Retina (tissue), 1 donor: ENCODE measurements around the gene XIRP1.

Experiments used
- DNase-seq: peaks from one replicate; pipeline ENCODE4 v3.0.0-alpha.2; 2016

The XIRP1 gene

DNA sequence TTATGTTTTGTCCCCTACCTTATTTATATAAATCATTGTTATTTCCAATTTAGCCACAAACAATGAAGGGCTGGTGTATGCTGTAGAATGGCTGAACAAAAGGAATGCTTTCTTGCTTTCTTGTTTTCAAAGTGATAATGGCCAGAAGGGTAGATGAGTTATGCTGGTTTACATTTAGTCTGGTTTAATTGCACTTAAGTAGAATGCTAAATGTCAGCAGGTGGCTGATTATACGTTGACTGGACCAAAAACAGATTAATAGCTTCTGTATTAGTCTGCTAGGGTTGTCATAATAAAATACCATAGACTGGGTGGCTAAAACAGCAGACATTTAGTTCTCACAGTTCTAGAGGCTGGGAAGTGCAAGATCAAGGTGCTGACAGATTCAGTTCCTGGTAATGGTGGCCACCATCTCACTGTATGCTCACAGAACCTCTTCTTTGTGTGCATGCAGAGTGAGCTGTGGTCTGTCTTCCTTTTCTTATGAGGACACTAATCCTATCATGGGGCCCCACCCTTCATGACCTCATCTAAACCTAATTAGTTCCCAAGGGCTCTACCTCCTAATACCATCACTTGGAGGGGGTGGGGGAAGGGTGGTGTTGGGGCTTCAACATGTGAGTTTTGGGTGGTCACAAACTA, 17.1 kb upstream of the XIRP1 start:
- DNase-seq: no peak

DNA sequence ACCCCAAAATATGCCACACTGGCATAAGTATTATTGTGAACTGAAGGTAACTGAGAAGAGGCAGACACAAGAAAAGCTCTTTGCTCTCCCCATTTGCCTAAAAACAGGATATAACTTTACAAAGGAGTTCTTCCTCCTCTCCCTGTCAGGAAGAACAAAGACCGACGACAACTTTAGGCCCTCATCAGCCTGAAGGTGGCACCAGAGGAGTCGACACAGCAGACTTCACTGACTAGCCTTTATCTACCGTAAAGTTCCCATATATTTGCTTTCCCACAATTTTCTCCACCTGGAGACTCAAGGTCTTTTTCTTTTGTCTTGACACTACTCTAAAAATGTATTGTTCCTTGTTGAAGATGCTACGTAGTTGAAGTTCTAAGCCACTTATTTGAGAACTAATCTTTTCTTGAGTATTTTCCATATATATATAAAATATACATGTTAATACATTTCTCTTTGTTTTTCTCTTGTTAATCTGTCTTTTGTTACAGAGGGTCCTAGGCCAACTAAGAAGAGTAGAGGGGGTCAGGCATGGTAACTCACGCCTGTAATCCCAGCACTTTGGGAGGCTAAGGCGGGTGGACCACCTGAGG, 16.2 kb upstream of the XIRP1 start:
- DNase-seq: peak; percentile 27

DNA sequence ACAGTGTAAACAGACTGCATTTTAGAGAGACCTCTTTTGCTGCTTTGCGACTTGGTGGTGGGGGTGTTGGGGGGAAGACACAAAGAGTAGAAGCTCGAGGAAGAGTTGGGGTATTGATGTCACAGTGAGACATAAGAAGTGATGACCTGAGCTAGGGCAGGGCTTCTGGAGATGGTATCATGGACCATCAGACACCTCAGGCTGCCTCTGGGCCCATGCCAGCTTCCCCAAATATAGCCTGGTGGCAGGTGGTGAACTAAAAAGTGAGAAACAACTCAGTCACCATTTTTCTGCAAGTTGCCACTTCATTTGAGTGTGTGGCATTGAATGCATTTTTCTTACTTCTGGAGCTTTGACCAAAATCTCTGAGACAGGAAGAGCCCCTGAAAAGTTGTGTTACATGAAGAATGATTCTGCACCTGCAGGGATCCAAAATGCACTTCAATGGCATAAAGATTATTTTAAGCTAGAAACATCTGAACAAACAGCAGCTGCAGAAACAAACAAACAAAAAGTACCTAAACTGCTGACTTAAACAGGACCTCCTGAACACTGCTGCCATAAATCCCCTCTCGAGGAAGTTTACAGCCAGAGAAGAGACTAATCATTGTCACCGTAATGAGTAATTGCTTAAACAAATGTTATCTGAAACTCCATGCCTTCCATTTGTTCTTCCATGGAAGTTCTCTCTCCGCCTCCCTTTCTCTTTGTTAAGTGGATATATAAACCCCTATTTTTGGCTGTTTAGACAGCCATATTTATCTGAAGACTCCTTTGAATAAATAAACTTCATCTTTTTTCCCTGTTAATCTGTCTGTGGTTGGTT, 15.2 kb upstream of the XIRP1 start:
- no peak for DNase-seq

DNA sequence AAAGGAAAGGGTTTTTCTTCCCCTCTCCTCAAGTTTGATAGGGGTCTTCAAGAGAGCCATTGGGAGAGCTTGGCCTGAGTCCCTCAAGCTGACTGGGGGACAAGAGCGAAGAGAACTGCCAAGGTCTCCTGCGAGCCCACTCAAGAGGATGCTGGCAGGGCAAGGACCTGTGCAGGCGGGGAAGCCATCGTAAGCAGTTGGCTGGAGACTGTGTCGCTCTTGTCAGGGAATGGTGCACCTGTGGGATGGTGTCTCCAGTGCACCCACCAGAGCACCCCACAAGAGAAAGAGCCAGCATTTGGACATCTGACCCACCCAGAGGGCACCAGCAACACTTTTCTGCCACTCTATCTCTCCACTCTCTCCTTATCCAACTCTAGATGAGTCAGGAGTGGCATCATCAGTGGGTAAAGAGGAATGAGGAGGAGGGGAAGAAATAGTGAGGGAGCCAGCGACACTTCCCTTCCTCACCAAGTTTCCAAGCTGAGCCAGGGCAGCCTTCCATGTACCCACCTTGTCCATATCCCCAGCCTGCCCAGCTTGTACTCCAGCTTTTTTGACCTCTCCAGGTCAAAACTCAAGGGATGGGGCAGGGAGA, 13.6 kb upstream of the XIRP1 start:
- DNase-seq: no peak

DNA sequence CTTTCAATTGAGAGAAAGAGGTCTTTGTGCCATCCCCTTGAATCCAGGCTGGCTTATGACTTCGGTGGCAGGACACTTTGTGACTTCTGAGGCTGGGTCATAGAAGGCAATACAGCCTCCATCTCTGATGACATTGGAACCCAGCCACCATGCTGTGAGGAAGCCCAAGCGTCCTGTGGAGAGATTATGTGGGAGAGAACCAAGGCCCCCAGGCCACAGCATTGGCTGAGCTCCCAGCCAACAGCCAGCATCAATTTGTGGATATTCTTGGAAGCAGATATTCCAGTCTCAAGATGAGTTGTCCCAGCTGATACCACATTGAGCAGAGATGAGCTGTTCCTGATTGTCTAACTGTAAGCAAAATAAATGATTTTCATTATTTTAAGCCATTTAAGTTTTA, 12.7 kb upstream of the XIRP1 start:
- DNase-seq: no peak

DNA sequence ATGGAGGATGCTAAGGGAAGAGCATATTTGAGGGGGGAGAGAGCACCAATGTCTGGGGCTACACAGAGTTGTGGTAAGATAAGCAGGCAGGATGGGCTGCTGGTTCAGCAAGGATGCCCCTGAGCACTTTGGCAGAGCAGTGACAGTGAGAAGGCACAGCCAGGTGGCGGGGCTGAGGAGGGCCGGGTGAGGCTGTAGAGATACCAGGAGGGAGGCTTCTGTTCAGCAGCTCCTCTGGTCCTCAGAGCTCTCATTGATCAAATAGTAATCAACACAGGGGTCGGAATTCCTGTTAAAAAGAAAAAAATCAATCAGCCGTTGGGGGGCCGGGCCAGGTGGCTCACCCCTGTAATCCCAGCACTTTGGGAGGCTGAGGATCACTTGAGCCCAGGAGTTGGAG, 11.5 kb upstream of the XIRP1 start:
- no peak for DNase-seq

DNA sequence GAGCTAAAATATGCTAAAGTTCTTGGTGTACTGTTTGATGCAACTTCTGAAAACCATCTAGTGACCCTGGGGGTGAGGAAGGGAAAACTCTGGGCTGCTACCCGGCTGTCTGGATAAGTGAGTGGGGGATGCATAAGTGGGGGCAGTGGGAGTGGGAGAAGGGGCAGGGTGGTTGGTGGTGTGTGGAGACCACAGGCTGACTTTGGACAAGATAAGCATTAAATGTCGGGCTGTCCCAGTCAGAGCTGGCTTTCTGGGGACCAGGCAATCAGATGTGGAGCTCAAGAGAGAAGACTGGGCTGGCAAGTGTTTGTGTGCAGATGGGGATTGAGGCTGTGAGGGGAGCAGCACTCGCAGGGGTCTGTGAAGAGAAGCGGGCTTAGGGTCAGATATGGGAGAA, 11.0 kb upstream of the XIRP1 start:
- DNase-seq: no peak

DNA sequence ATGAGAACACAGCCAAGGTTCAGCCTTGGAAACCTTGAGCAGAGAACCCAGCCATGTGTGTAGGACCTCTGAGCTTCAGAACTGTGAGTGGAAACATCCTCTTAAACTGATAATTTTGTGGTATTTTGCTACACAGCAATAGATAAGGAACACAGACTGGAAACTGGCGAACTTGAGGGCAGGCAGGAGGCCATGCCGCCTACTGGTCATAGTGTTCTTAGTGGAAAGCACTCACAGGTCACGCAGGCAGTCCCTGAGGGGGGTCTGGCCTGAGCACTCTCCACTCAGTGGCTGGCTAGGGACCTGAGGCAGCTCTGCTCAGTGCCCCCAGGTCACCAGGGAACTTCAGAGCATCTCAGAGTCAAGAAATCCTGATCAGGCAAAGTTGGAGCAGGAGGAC, 9.7 kb upstream of the XIRP1 start:
- DNase-seq: no peak

DNA sequence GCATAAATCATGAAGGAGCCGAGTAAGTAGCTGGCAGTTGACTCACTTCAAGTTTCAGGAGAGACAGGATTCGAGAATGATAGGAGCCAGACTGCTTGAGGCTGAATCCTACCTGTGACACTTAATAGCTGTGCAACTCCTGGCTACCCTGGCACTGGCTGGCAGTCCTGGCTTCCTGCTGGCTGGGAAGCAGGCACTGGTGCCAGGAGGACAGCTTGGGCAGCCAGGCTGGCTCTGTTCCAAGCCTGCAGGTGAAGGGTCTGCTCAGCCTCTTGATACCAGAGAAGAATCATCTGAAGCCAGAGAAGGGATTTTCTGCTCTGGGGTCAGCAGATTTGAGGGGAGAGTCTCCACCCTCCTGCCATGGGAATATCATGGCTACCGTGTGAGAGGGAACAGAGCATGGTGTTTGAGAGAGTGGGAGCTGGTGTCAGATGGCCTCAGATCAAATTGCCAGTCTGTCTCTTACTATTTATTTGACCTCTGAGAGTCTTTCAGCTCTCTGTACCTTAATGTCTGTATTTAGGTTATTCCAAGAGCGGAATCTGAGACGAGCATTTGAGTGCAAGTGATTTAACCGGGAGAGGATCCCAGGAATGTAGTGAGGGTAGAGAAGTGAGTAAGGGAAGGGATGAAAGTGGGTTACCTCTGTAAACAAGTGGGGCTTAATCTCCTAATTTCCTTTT, 4.4 kb upstream of the XIRP1 start:
- DNase-seq: no peak

DNA sequence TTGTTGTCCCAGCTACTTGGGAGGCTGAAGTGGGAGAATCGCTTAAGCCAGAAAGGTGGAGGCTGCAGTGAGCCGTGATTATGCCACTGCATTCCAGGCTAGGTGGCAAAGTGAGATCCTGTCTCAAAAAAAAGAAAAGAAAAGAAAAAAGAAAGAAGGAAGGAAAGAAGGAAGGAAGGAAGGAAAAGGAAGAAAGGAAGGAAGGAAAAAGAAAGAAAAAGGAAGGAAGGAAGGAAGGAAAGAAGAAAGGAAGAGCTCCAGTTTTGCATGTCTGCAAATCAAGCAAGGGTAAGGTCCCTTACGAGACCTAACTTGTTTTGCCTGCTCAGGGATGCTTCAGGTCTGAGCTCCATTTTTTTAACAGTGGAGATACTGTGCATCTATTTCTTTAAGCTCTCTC, 3.6 kb upstream of the XIRP1 start:
- DNase-seq: no peak

DNA sequence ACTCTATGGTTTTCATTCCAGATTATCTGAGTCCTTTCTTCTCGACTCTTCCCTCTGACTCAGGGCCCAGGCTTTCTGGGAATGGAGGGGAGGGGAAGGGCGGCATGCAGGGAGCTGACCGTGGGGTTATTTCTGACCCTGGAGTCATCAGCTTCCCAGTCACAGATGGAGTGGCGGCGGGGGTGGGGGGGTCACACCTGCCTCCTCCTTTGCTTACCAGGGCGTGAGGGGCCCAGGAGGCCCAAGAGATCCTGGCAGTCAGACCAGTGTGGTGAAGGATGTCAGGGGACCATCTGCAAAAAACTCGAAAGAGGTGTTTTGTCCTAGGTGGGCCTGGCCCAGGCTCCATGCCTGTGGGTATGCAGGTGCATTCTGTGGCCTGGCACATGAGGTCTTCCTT, 996 bp upstream of the XIRP1 start:
- DNase-seq: no peak

DNA sequence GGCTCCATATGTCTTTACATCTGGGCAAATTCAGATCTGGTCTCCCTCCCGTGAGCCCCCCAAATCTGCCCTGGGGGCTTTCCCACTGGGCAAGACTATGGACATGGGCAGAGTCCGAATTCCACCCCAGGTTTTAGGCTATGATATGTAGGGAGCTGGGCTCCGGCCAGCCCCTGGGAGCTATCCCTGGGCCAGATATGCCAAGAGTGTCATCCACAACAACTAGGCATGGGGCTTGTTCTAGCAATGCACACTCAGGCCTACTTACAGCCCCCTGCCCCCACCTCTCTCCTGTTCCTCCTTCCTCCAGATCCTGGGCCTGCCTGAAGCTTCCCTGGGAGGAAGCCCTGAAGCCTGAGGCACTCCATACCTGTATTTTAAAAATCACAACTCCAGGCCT, 622 bp downstream of the XIRP1 start:
- DNase-seq: no peak

DNA sequence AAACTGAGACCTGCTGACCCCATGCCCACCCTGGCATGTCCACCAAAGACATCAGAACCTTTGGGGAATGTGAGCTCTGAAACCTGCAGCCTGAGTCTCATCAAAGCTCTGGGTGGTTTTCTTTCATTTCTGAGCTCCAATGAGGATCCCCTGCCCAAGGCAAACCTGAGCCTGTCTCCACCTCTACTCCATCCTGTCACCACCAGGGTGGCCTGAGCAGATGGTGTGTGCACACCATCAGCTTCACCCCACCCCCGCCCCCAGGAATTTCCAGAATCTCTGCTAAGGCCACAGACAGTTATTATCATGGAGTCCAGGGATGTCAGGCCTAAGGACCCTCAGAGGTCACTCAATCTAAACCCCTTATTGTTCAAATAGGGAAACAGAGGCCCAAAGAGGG, 1.3 kb downstream of the XIRP1 start:
- DNase-seq: no peak

DNA sequence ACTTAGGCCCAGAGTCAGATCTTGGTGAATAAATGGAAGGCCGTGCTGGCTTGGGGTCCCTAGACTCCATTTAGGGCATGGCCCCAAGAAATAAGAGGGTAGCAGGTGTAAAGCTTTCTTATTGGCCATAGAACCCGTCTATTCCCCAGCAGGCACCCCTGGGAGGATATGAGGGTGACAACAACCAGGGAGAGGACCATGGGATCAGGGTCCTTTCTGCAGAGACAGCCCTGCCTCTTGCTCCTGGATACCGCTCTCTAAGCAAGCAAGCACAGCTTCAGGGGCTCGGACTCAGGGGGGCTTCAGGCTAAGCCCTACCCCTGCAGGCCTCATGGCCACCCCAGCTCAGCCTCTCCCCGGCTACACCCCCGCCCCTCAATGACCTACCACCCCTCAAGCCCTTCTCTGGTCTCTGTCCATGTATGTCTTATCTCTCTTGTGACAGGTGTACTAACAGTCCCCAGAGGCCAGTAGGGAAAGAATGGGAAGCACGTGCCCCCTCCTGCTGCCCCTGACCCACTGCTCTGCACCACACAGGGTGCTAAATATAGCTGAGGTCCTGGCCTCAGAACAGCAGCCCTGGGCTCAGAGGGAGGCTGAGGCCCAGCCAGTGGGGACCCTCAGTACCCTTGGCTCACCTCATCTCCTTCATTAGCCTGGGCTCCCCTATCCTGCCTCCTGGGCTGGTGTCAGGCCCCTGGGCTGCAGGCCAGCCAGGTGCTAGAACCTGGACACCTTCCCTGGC, 1.9 kb downstream of the XIRP1 start:
- DNase-seq: no peak

DNA sequence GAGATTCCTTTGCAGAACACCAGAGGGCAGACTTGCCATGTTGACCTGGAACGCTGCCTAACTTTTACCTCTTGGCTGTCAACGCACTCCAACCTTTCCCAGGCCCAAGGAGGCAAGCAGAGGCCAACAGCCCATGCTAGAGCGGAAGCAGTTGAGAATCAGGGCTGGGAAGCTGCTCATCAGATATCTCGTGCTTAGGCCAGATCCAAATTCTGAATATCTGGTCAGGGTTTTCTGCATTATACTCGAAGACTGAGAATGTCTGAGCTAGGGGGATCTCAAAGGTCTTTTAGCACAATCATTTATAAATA, 2.5 kb downstream of the XIRP1 start:
- DNase-seq: peak; percentile 72

DNA sequence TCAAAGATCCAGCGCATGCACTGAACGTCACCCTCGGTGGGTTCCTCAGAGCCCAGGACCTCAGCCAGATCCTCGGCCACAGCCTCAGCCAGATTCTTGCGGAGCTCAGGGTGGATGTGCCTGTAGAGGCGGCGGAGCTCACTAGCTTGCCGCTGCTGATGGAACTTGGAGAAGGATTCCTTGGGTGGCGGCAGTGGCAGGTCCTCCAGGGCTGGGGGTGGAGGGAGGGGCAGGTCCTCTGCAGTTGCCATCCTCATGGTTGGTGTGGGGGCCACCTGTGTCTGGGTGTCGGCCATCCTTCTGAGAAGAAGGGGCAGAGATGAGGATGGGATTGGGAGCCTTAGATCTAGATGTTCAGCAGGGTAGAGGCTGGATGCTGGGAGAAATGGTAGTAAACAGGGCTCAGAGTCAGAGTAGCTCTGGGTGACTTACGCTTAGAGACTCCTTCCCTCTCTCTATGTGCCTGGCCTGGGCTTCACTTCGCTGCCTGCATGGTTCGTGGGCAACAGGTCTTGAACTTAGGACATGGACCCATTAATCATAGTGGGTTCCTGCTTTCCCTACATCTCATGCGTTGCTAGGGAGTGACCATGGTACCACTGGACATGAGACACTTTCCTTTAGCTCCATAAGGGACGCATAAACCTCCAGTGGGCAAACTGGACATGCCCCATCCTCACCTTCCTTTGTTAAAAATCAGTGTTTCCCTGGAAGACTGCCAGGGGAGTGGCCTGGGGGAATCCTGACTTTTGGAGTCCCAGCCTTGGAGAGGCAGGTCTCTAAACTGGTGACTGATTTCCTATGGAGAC, 3.0 kb downstream of the XIRP1 start:
- no peak for DNase-seq

DNA sequence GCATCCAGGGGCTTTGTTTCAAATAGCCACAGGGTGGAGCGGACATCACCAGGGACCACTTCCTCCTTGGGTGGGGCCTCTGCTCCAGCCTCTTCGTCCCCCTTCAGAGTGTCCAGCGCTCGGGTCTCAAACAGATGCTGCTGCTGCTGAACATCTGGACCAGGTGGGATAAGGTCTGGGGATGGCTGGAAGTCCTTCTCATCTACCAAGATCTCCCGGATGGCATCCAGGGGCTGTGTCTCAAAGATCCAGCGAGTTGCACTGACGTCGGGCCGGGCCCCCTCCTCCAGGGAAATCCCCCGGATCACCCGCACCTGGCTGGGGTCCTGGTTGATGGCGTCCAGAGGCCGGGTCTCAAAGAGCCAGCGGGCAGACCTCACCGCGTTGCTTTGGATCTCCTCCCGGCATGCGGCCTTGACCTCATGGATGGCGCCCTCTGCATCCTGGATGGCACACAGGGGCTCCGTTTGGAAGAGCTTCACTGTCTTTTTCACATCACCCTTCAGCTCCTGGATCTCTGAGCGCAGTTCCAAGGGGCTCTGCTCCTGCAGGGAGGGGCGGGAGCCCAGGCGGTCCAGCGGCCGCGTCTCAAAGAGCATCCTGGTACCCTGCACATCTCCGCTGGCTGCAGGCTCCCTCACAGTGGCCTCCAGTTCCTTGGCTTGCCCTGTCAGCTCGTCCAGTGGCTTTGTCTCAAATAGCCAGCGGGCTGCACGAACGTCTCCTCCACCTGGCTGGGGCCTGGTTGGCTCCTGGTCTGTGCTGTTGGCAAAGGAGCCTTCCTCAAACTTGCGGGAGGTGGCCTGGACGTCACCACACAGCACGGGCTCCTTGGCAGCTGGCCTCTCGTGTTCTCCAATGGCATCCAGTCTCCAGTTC, 3.9 kb downstream of the XIRP1 start:
- no peak for DNase-seq

DNA sequence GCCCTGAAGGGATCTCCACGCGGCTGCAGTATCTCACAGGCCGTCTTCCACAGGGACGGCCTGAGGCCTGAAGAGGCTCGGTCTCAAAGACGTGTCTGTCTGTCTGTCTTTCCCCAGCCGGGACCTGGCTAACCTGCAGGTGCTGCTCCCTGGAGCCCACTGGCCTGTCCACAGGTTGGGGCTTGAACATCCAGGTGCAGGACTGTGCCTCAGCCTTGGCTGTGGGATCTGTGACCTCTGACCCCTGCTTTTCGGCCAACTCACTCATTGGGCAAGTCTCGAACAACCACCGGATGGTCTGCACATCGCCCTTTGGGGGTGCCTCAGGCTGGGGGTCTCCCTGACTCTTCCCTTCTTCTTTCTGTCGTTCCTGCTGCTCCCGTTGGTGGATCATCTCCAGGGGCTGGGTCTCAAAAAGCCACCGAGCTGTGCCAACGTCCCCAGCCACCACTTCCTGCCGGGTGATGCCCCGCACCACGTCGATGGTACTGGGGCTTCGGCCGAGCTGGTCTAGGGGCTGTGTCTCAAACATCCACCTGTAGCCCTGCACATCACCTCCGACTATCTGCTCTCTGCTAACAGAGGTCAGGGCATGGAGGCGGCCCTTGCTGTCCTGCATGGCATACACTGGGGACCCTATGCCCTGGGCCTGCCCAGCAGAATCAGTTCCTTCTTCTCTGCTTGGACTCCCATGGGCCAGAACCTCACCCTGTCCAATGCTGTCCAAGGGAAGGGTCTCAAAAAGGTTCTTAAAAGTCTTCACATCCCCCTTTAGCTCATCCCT, 4.8 kb downstream of the XIRP1 start:
- DNase-seq: no peak

DNA sequence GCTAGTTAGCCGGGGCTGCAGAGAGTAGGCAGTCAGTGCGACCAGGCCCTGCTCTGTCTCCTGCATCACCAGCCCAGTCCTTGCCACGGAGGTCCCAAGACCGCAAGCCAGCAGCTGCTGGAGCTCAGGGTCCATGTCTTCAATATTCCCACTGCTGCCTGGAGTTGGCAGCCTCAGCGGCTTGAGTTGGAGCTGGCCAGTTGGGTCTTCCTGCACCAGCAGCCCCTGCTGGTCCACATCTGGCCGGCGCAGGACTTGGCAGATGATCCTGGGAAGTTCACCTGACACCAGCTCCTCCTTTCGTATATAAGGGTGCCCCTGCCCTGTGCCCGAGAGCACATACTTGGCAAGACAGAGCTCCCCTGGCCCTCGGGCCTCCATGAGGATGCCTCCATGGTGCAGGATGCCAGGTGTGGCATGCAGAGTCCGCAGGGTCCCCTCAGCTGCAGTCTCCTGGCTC, 5.7 kb downstream of the XIRP1 start:
- DNase-seq: peak; percentile 9
